Fibroblast of lung (primary cell): Measurements from ENCODE around the gene DDAH2.

ENCODE experiments used
- CTCF ChIP-seq, 2 donors: IDR thresholded peaks in 1 of 2; conservative IDR thresholded peaks in 1 of 2; 1 replicate in 1 of 2; 2 replicates in 1 of 2; pipeline ENCODE4 v1.5.1; 2011 to 2012; ENCODE audit warnings: low read length in 2 of 2, control low read depth in 1 of 2, inconsistent platforms in 1 of 2, low read depth in 1 of 2, mild to moderate bottlenecking in 1 of 2
- EZH2 ChIP-seq: IDR thresholded peaks from 2 replicates; pipeline ENCODE4 v1.5.1; 2012; ENCODE audit warnings: low read length, control low read depth, mild to moderate bottlenecking; ENCODE audit errors: missing control alignments

- no peak for TF ChIP-seq CTCF (conservative IDR thresholded peaks at IDR 0.05 in 1 of 2, IDR thresholded peaks at IDR 0.05 in 1 of 2; ENCODE audit: low read depth in 1 of 2, low read length in 2 of 2)
- no peak for TF ChIP-seq EZH2
Measured at GRCh38 chr6:31708224-31708623, 20.9 kb downstream of the DDAH2 start.
